ENCODE results near the gene LGMN. TPM values are rescaled to one million over a fixed set of nuclear protein-coding genes. Genes with fewer than 3 reads are reported as not detected.

The LGMN gene
- total and polyA plus RNA-seq, 12 donors: 82.2 to 211 (median 103) TPM

DNA sequence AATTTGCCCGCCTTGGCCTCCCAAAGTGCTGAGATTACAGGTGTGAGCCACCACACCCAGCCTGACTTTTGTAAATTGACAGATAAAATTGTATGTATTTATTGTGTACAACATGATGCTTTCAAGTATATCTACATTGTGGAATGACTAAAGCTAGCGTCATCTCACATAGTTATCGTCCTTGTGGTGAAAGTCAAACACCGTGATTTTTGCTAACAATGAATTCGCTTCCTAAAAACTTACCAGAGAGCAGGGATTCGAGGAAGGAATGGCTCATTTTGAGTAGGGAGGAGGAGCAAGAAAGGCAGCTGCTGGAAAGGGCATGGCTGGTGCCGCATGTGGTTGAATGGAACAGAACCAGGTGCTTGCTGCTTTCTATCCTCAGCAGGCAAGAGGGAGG is 85.4 kb downstream of the LGMN start:
- TF ChIP-seq, protein P1, sequence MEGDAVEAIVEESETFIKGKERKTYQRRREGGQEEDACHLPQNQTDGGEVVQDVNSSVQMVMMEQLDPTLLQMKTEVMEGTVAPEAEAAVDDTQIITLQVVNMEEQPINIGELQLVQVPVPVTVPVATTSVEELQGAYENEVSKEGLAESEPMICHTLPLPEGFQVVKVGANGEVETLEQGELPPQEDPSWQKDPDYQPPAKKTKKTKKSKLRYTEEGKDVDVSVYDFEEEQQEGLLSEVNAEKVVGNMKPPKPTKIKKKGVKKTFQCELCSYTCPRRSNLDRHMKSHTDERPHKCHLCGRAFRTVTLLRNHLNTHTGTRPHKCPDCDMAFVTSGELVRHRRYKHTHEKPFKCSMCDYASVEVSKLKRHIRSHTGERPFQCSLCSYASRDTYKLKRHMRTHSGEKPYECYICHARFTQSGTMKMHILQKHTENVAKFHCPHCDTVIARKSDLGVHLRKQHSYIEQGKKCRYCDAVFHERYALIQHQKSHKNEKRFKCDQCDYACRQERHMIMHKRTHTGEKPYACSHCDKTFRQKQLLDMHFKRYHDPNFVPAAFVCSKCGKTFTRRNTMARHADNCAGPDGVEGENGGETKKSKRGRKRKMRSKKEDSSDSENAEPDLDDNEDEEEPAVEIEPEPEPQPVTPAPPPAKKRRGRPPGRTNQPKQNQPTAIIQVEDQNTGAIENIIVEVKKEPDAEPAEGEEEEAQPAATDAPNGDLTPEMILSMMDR (IDR thresholded peaks at IDR 0.05): no peak
- DNase-seq: no peak
- Histone ChIP-seq H3K9me3 (no peaks in the 10 kb centered on the region), H3K4me3 (no peak overlapping the region), H3K27ac (no peak overlapping the region), H3K4me1 (peaks cover 0 to 55% (median 15%) of the 10 kb centered on the region in 9 donors), H3K27me3 (no peaks in the 10 kb centered on the region), H3K36me3 (peaks cover 0 to 89% (median 5%) of the 10 kb centered on the region in 9 donors)
- ATAC-seq: no peak
- intact Hi-C loops (cut with DNase I): no loop called here
- 94% methylated on average over 7 of the region's 7 CpGs for WGBS, 2 donors

DNA sequence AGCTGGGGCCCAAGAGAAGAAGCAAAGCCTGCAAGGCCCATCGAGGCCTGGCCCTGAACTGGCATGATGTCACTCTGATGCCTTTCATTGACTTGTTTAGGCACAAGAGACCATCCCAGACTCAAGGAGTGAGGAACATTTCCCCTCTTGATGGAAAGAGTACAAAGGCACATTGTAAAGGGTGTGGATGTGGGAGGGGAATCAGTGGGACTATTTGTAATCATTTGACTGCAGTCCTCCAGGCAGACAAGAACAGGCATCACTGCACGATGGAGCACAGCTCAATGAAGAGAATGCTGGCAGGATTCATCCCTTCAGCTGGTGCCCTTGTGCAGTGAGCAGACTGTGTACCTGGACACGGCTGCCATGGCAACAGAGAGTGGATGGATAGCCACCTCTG is 87.9 kb downstream of the LGMN start:
- intact Hi-C loops (cut with DNase I): no loop called here
- Histone ChIP-seq H3K36me3 (peaks cover 0 to 70% (median 5%) of the 10 kb centered on the region in 9 donors), H3K4me1 (peaks cover 0 to 66% (median 26%) of the 10 kb centered on the region in 9 donors), H3K9me3 (no peaks in the 10 kb centered on the region), H3K27me3 (no peaks in the 10 kb centered on the region), H3K27ac (peak overlapping the region in 8 of 10 donors; percentile 48 to 95 (median 64)), H3K4me3 (no peak overlapping the region)
- TF ChIP-seq, protein P1 (IDR thresholded peaks at IDR 0.05): no peak
- ATAC-seq (no peak), DNase-seq (no peak)
- WGBS, 2 donors: 76 to 88% methylated on average over 3 of the region's 3 CpGs

DNA sequence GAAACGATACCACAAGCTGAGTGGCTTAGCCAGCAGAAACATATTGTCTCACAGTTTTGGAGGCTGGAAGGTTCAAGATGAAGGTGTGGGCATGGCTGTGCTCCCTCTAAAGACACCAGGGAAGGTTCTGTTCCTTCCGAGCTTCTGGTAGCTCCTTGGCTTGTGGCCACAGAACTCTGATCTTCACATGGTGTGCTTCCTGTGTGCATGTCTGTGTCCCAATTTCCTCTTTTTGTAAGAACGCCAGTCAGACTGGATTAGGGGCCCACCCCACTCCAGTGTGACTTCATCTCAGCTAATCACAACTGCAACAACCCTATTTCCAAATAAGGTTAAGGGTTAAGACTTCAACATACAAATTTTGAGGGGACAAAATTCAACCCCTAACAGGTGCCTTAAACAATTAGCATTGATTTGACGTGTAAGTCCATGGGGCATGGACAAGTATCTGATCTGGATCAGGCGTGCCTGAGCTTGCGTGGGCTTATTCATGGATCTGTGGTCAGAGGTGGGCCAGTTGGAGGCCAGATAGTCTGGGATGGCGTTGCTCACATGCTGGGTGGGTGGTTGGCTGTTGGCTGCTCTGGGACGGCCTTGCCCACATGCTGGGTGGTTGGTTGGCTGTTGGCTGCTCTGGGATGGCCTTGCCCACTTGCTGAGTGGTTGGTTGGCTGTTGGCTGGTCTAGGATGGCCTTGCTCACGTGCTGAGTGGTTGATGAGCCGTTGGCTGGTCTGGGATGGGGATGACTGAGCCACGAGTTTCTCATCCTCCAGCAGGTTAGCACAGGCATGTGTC is 88.5 kb downstream of the LGMN start:
- Histone ChIP-seq H3K4me3 (peak overlapping the region in 1 of 10 donors; percentile 2), H3K4me1 (peaks cover 0 to 64% (median 28%) of the 10 kb centered on the region in 9 donors), H3K9me3 (no peaks in the 10 kb centered on the region), H3K36me3 (peaks cover 0 to 69% (median 5%) of the 10 kb centered on the region in 9 donors), H3K27me3 (no peaks in the 10 kb centered on the region), H3K27ac (peak overlapping the region; percentile 1 to 95 (median 60))
- peak; percentile 20 to 75 (median 62) for ATAC-seq
- 69 to 75% methylated on average over 11 of the region's 11 CpGs for WGBS, 2 donors
- DNase-seq: peak in 1 of 2 donors; percentile 55
- intact Hi-C loops (cut with DNase I): loop anchor here in 1 of 10 donors (5.0 kb wide), 1 partner anchor 398 kb away; no protein-coding TSS in a partner anchor
- TF ChIP-seq, protein P1 (IDR thresholded peaks at IDR 0.05): no peak

DNA sequence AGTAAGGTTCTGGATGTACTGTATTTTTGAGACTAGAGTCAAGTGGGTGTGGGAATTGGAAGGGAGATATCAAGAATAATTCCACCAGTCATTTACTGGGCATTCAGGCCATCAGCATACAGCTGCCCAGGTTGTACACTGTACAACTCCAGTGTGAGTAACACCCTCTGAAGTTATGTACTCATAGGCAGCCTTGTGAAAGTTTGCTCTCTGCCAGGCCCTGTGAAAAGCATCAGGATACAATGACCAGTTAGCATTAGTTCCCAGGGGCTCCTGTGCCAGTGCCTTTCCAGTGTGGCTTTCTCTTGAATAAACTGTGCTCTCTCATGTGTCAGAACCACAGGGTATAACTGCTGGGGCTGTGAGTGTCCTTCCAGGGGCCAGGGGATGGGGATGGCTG is 89.7 kb downstream of the LGMN start:
- intact Hi-C loops (cut with DNase I): loop anchor here in 1 of 10 donors (5.0 kb wide), 1 partner anchor 396 kb away; no protein-coding TSS in a partner anchor
- no peak for DNase-seq
- Histone ChIP-seq H3K4me1 (peaks cover 0 to 62% (median 29%) of the 10 kb centered on the region in 9 donors), H3K27me3 (no peaks in the 10 kb centered on the region), H3K36me3 (peaks cover 0 to 60% (median 5%) of the 10 kb centered on the region in 9 donors), H3K4me3 (no peak overlapping the region), H3K9me3 (no peaks in the 10 kb centered on the region), H3K27ac (peak overlapping the region in 5 of 10 donors; percentile 3 to 95 (median 58))
- TF ChIP-seq, protein P1 (IDR thresholded peaks at IDR 0.05): no peak
- ATAC-seq: no peak

Data from heart right ventricle (tissue), 16 donors.